OCI-LY7 (cell line): ENCODE measurements around the gene TNKS2. TPM values are rescaled to one million over a fixed set of nuclear protein-coding genes. Genes with fewer than 3 reads are reported as not detected.

Experiments used
- BruUV-seq: library from RNA; stranded (reverse); fragments of 400-500 nt; replicated peaks from 2 replicates; lab custom pipeline; 2021; lab: Mats Ljungman, UMichigan
- CTCF ChIA-PET: fragments of 300-600 bp; sonication (Branson Sonifier 250); formaldehyde crosslinking; loops from one replicate; lab custom pipeline; 2022; ENCODE audit warnings: antibody characterized with exemption; ENCODE audit not compliant: unreplicated experiment; lab: Charles Lee
- POLR2A ChIA-PET: fragments of 300-600 bp; sonication (Branson Sonifier 250); formaldehyde crosslinking; loops from one replicate; lab custom pipeline; 2022; ENCODE audit warnings: antibody characterized with exemption; lab: Charles Lee
- DNase-seq: peaks from one replicate; pipeline ENCODE4 v3.0.0-alpha.2; 2015; ENCODE audit warnings: low spot score
- H2AFZ ChIP-seq: fragments of 200-600 bp; sonication (generic), shearing (Covaris generic); 2 replicates; pipeline ENCODE4 v1.6.1; 2014; ENCODE audit warnings: mild to moderate bottlenecking, antibody characterized with exemption, low read length, moderate library complexity
- H3K27ac ChIP-seq: fragments of 200-600 bp; sonication (generic); 2 replicates; pipeline ENCODE4 v1.5.1; 2014; ENCODE audit warnings: mixed run types, low read depth, mild to moderate bottlenecking, moderate library complexity, low read length, inconsistent platforms; ENCODE audit not compliant: poor library complexity, severe bottlenecking
- H3K36me3 ChIP-seq: fragments of 200-600 bp; sonication (generic); 2 replicates; pipeline ENCODE4 v1.6.1; 2014; ENCODE audit warnings: mild to moderate bottlenecking, antibody characterized with exemption, low read length, moderate library complexity, mixed read lengths; ENCODE audit not compliant: insufficient read depth
- H3K4me1 ChIP-seq: fragments of 200-600 bp; sonication (generic); 2 replicates; pipeline ENCODE4 v1.5.1; 2014; ENCODE audit warnings: mild to moderate bottlenecking, low read length; ENCODE audit not compliant: insufficient read depth, poor library complexity, severe bottlenecking
- H3K4me2 ChIP-seq: fragments of 200-600 bp; sonication (generic); 2 replicates; pipeline ENCODE4 v1.6.1; 2014; ENCODE audit warnings: mild to moderate bottlenecking, low read length
- H3K4me3 ChIP-seq: fragments of 200-600 bp; sonication (generic); 2 replicates; pipeline ENCODE4 v1.5.1; 2014; ENCODE audit warnings: mild to moderate bottlenecking, low read depth, low read length; ENCODE audit not compliant: poor library complexity, severe bottlenecking
- H3K79me2 ChIP-seq: fragments of 200-600 bp; sonication (generic); 2 replicates; pipeline ENCODE4 v1.6.1; 2016; ENCODE audit warnings: low read depth, mild to moderate bottlenecking, low read length, moderate library complexity, mixed read lengths; ENCODE audit not compliant: insufficient read depth
- H3K9me2 ChIP-seq: fragments of 200-600 bp; sonication (generic); 2 replicates; pipeline ENCODE4 v1.6.1; 2016; ENCODE audit warnings: mild to moderate bottlenecking, low read length, mixed read lengths; ENCODE audit not compliant: insufficient read depth
- H3K9me3 ChIP-seq: fragments of 200-600 bp; sonication (generic); 2 replicates; pipeline ENCODE4 v1.6.1; 2014; ENCODE audit warnings: mild to moderate bottlenecking, mixed run types, low read length, mixed read lengths
- H4K20me1 ChIP-seq: fragments of 200-600 bp; sonication (generic); 2 replicates; pipeline ENCODE4 v1.6.1; 2014; ENCODE audit warnings: mild to moderate bottlenecking, antibody characterized with exemption, low read length, moderate library complexity, mixed read lengths; ENCODE audit not compliant: insufficient read depth
- CTCF ChIP-seq: fragments of 200-600 bp; sonication (generic); conservative IDR thresholded peaks from 2 replicates; pipeline ENCODE4 v1.5.1; 2014; ENCODE audit warnings: mild to moderate bottlenecking, antibody characterized with exemption, low read length, moderate library complexity, mixed read lengths
- EZH2phosphoT487 ChIP-seq: fragments of 200-600 bp; sonication (generic); IDR thresholded peaks from 2 replicates; pipeline ENCODE4 v1.6.1; 2018; ENCODE audit warnings: low read depth, borderline replicate concordance, mild to moderate bottlenecking, mixed run types, antibody characterized with exemption, low read length, moderate library complexity, mixed read lengths
- intact Hi-C: fragments of 100-400 bp; cut with micrococcal nuclease; formaldehyde crosslinking; loops from one replicate; pipeline ENCODE4 v1.10.0; 2022; ENCODE audit not compliant: unreplicated experiment
- total RNA-seq, 2 experiments: library from RNA; depleted of rRNA in 1 of 2; stranded (reverse); fragments of >200 nt in 1 of 2; shearing (Covaris generic) in 1 of 2; gene quantifications; 2 replicates each; pipeline ENCODE4 v1.2.3, GENCODE V29; 2014 to 2022

The TNKS2 gene
- total RNA-seq, 2 experiments from 2014 or later = 20.0 to 31.3 TPM

GRCh38 chr10:91762878-91763277, 35.3 kb upstream of the TNKS2 start:
- no peak overlapping the region for H3K27ac ChIP-seq
- H3K4me2 ChIP-seq = no peak overlapping the region
- no peak for TF ChIP-seq CTCF
- no peak for TF ChIP-seq EZH2phosphoT487
- H3K4me1 ChIP-seq = no peaks in the 10 kb centered on the region
- BruUV-seq = no TSS peak
- no peak overlapping the region for H3K4me3 ChIP-seq
- CTCF ChIA-PET = no interaction called here
- H4K20me1 ChIP-seq = no peaks in the 10 kb centered on the region
- H3K36me3 ChIP-seq = no peaks in the 10 kb centered on the region
- POLR2A ChIA-PET = no interaction called here
- no peaks in the 10 kb centered on the region for H3K79me2 ChIP-seq
- 0 out of 2 replicates have a peak, but pooled peaks cover 6% of the 10 kb centered on the region for H3K9me3 ChIP-seq
- no peaks in the 10 kb centered on the region for H3K9me2 ChIP-seq
- no peak for DNase-seq
- H2AFZ ChIP-seq = no peak overlapping the region
- intact Hi-C loops = no loop called here

- no peaks in the 10 kb centered on the region for H3K79me2 ChIP-seq
- H3K27ac ChIP-seq = no peak overlapping the region
- DNase-seq = no peak
- no peak overlapping the region for H3K4me2 ChIP-seq
- no peaks in the 10 kb centered on the region for H4K20me1 ChIP-seq
- intact Hi-C loops = no loop called here
- 0 out of 2 replicates have a peak, but pooled peaks cover 6% of the 10 kb centered on the region for H3K9me3 ChIP-seq
- H2AFZ ChIP-seq = no peak overlapping the region
- H3K4me3 ChIP-seq = no peak overlapping the region
- H3K9me2 ChIP-seq = no peaks in the 10 kb centered on the region
- H3K4me1 ChIP-seq = no peaks in the 10 kb centered on the region
- TF ChIP-seq CTCF (no peak), EZH2phosphoT487 (no peak)
- no peaks in the 10 kb centered on the region for H3K36me3 ChIP-seq
- ChIA-PET POLR2A (interaction anchor here (1.3 to 1.7 kb wide), 3 partner anchors 21 to 78 kb away, joined by 3 to 6 read pairs (median 3); no protein-coding TSS in a partner anchor), CTCF (no interaction called here)
- BruUV-seq = no TSS peak
Measured at GRCh38 chr10:91766676-91767075, 31.6 kb upstream of the TNKS2 start.

GRCh38 chr10:91768123-91768522, 30.1 kb upstream of the TNKS2 start:
- CTCF ChIA-PET = no interaction called here
- POLR2A ChIA-PET = interaction anchor here (0.5 to 1.7 kb wide), 5 partner anchors 14 to 142 kb away, joined by 3 to 7 read pairs (median 3); no protein-coding TSS in a partner anchor
- H3K36me3 ChIP-seq = no peaks in the 10 kb centered on the region

More at GRCh38 chr10:91768123-91768522, 30.1 kb upstream of the TNKS2 start:
- H2AFZ ChIP-seq = no peak overlapping the region
- H3K9me3 ChIP-seq = 0 out of 2 replicates have a peak, but pooled peaks cover 6% of the 10 kb centered on the region
- H3K9me2 ChIP-seq = no peaks in the 10 kb centered on the region
- intact Hi-C loops = no loop called here
- H3K27ac ChIP-seq = no peak overlapping the region
- DNase-seq = no peak
- no peak overlapping the region for H3K4me3 ChIP-seq
- no peak for TF ChIP-seq EZH2phosphoT487
- TF ChIP-seq CTCF = no peak
- H3K79me2 ChIP-seq = no peaks in the 10 kb centered on the region
- BruUV-seq = no TSS peak
- no peaks in the 10 kb centered on the region for H4K20me1 ChIP-seq
- H3K4me1 ChIP-seq = no peaks in the 10 kb centered on the region
- H3K4me2 ChIP-seq = no peak overlapping the region
